T-helper 9 cell (primary cell): ENCODE results near the gene ASCC3.

Source experiments
- DNase-seq: peaks from one replicate; pipeline ENCODE4 v3.0.0-alpha.2; 2020

ASCC3 gene

GRCh38 chr6:100488244-100488643 lies 392.9 kb downstream of the ASCC3 start:
- DNase-seq, result no peak

GRCh38 chr6:100487638-100488037 lies 393.5 kb downstream of the ASCC3 start:
- no peak for DNase-seq

- DNase-seq, result no peak
Observed at GRCh38 chr6:100485268-100485667, 395.9 kb downstream of the ASCC3 start.

- no peak for DNase-seq
Observed at GRCh38 chr6:100484474-100484873, 396.7 kb downstream of the ASCC3 start.

- DNase-seq, result no peak
Observed at GRCh38 chr6:100482698-100483097, 398.4 kb downstream of the ASCC3 start.

- no peak for DNase-seq
Observed at GRCh38 chr6:100479179-100480035, 401.7 kb downstream of the ASCC3 start.

GRCh38 chr6:100475554-100476320 lies 405.4 kb downstream of the ASCC3 start:
- no peak for DNase-seq

- DNase-seq, result no peak
Observed at GRCh38 chr6:100473182-100473581, 407.9 kb downstream of the ASCC3 start.

GRCh38 chr6:100472674-100473073 lies 408.5 kb downstream of the ASCC3 start:
- DNase-seq, result no peak

GRCh38 chr6:100470422-100471120 lies 410.6 kb downstream of the ASCC3 start:
- DNase-seq, result no peak

- DNase-seq, result no peak
Observed at GRCh38 chr6:100469101-100469859, 411.8 kb downstream of the ASCC3 start.

GRCh38 chr6:100468016-100468622 lies 413.0 kb downstream of the ASCC3 start:
- DNase-seq, result no peak

GRCh38 chr6:100467129-100468015 lies 413.8 kb downstream of the ASCC3 start:
- DNase-seq, result no peak

GRCh38 chr6:100466410-100467128 lies 414.6 kb downstream of the ASCC3 start:
- no peak for DNase-seq

GRCh38 chr6:100465701-100466409 lies 415.3 kb downstream of the ASCC3 start:
- no peak for DNase-seq

- DNase-seq, result no peak
Observed at GRCh38 chr6:100464903-100465700, 416.0 kb downstream of the ASCC3 start, which contains the start of gene SIM1. Gene SIM1 (minus strand): TSS chr6:100464921. CDS start chr6:100463468, 1,453 bp downstream.

- DNase-seq, result no peak
Observed at GRCh38 chr6:100464162-100464851, 416.8 kb downstream of the ASCC3 start.

GRCh38 chr6:100463630-100464161 lies 417.4 kb downstream of the ASCC3 start:
- DNase-seq, result no peak
